HepG2 (cell line): Measurements from ENCODE around the gene ZMYND8. TPM values are rescaled to one million over a fixed set of nuclear protein-coding genes. Genes with fewer than 3 reads are reported as not detected.

Experiments used
- CBX1 ChIP-seq: IDR thresholded peaks from one replicate; pipeline ENCODE4 v1.6.1; 2016; ENCODE audit warnings: antibody characterized with exemption, low read depth
- FOXA1 ChIP-seq, 2 experiments: fragments of 450-650 bp in 1 of 2; sonication (generic) in 1 of 2; formaldehyde crosslinking in 1 of 2; IDR thresholded peaks; 2 replicates each; pipeline versions ENCODE4 v1.4.0 to v1.6.1; 2016 to 2020; ENCODE audit warnings: missing genetic modification reagents in 1 of 2
- FOXP1 ChIP-seq, 2 experiments: fragments of 450-650 bp in 1 of 2; IDR thresholded peaks; 2 replicates each; pipeline ENCODE4 v1.6.1; 2017 to 2018; ENCODE audit warnings: antibody characterized with exemption in 1 of 2
- HMGA1 ChIP-seq: sonication (generic); formaldehyde crosslinking; conservative IDR thresholded peaks from 2 replicates; pipeline ENCODE4 v1.4.0; 2020; ENCODE audit warnings: missing genetic modification reagents
- PHF5A ChIP-seq: IDR thresholded peaks from one replicate; pipeline ENCODE4 v1.6.1; 2018; ENCODE audit warnings: low read depth, missing genetic modification reagents; ENCODE audit not compliant: unreplicated experiment
- RAD21 ChIP-seq: fragments of 450-650 bp; formaldehyde crosslinking; IDR thresholded peaks from 2 replicates; pipeline ENCODE4 v1.5.0; 2020; ENCODE audit warnings: mild to moderate bottlenecking
- REPIN1 ChIP-seq: sonication (generic); formaldehyde crosslinking; IDR thresholded peaks from 2 replicates; pipeline ENCODE4 v1.8.0; 2022; ENCODE audit warnings: missing genetic modification reagents, low read depth, mild to moderate bottlenecking, borderline replicate concordance
- RFX5 ChIP-seq: IDR thresholded peaks from 2 replicates; pipeline ENCODE4 v1.6.1; 2011; ENCODE audit warnings: low read depth, low read length, improper control_type of control experiment
- SMYD3 ChIP-seq: sonication (generic); formaldehyde crosslinking; IDR thresholded peaks from 2 replicates; pipeline ENCODE4 v1.8.1; 2023; ENCODE audit warnings: mild to moderate bottlenecking, missing genetic modification reagents
- SRF ChIP-seq: IDR thresholded peaks from 2 replicates; pipeline ENCODE4 v1.6.1; 2011; ENCODE audit warnings: mild to moderate bottlenecking, low read depth, low read length, moderate library complexity
- ZBTB21 ChIP-seq: sonication (generic); formaldehyde crosslinking; IDR thresholded peaks from 2 replicates; pipeline ENCODE4 v1.4.0; 2020; ENCODE audit warnings: missing genetic modification reagents
- ZBTB38 ChIP-seq: sonication (generic); formaldehyde crosslinking; IDR thresholded peaks from 2 replicates; pipeline ENCODE4 v1.5.1; 2020; ENCODE audit warnings: mild to moderate bottlenecking, missing genetic modification reagents
- ZNF34 ChIP-seq: sonication (generic); formaldehyde crosslinking; IDR thresholded peaks from 2 replicates; pipeline ENCODE4 v1.4.0; 2020; ENCODE audit warnings: mild to moderate bottlenecking, missing genetic modification reagents, borderline replicate concordance
- ZNF746 ChIP-seq: sonication (generic); formaldehyde crosslinking; IDR thresholded peaks from 2 replicates; pipeline ENCODE4 v1.8.0; 2022; ENCODE audit warnings: mild to moderate bottlenecking, missing genetic modification reagents
- ZNF75D ChIP-seq: sonication (generic); formaldehyde crosslinking; IDR thresholded peaks from 2 replicates; pipeline ENCODE4 v1.8.1; 2023; ENCODE audit warnings: missing genetic modification reagents, mild to moderate bottlenecking, borderline replicate concordance
- ZNF775 ChIP-seq: sonication (generic); formaldehyde crosslinking; IDR thresholded peaks from 2 replicates; pipeline ENCODE4 v1.4.0; 2020; ENCODE audit warnings: missing genetic modification reagents, mild to moderate bottlenecking, moderate library complexity, borderline replicate concordance
- polyA plus RNA-seq, 8 experiments: library from polyadenylated mRNA; depleted of rRNA in 3 of 8; stranded (reverse) in 7 of 8; unstranded in 1 of 8; fragments of >200 nt; fragmentation: Illumina TruSeq in 4 of 8; extraction: Trizol in 4 of 8; gene quantifications; 2 replicates each; pipeline versions ENCODE4 v1.2.1 to v1.2.3, GENCODE V29; 2011 to 2016; ENCODE audit warnings: low read depth in 4 of 8, missing spikeins in 1 of 8, mixed read lengths in 1 of 8; ENCODE audit not compliant: insufficient read depth in 1 of 8
- total RNA-seq, 5 experiments: library from RNA; depleted of rRNA; stranded (reverse); fragments of >200 nt; fragmentation: Illumina TruSeq; extraction: Trizol; gene quantifications; 2 replicates each; pipeline ENCODE4 v1.2.3, GENCODE V29; 2016; ENCODE audit warnings: low read depth in 1 of 5
- TF ChIP-seq, protein P1 (sequence below): sonication (generic); formaldehyde crosslinking; IDR thresholded peaks from 2 replicates; pipeline ENCODE4 v1.4.0; 2020; ENCODE audit warnings: missing genetic modification reagents
- TF ChIP-seq, protein P2 (sequence below): sonication (generic); formaldehyde crosslinking; IDR thresholded peaks from 2 replicates; pipeline ENCODE4 v1.8.0; 2022; ENCODE audit warnings: missing genetic modification reagents, mild to moderate bottlenecking, inconsistent platforms, borderline replicate concordance
- TF ChIP-seq, protein P3 (sequence below): IDR thresholded peaks from 2 replicates; pipeline ENCODE4 v1.6.1; 2016; ENCODE audit warnings: missing compliant biosample characterization, missing genetic modification reagents, borderline replicate concordance
- TF ChIP-seq, protein P4 (sequence below): sonication (generic); formaldehyde crosslinking; IDR thresholded peaks from 2 replicates; pipeline ENCODE4 v1.4.0; 2020; ENCODE audit warnings: missing genetic modification reagents, borderline replicate concordance

ZMYND8 gene
- total and polyA plus RNA-seq, 2 of the 13 experiments (the other 11 are each of a cell fraction or from before 2014, with no cell fraction given) = 53.9 to 84.7 TPM

DNA sequence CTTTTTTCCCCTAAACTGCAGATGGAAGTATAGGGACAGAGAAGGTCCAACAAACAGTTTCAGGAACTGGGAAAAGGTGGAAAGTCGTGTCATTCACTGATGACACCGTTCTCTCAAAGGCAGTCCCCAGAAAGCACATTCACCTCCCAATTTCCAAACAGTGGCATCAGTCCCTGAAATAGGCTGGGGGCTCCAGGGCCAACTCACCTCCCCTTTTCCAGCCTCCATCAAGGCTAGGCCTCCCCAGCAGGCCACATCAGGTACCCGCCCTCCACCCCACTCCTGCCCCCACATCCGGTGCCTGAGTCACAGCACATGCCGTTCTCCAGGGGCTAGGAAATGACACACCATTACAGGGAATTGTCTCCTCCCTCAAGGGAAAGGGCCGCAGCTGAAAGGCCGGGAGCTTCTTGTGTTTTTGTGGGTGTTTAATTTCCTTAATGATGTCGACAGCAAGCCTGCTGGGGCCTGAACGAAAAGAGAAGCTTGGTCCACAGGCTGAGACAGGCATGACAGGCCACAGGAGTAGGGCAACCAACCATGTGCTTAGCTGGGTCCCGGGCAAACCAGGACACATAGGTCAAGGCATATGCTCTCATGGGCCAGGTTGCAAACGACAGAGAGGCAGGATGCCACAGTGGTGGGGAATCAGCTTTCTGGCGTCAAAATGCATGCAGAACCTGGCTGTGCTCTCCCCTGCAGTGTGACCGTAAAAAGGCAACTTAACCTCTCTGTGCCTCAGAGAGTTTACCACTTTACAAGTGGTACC lies 39.2 kb downstream of the ZMYND8 start (continued):
- TF ChIP-seq SMYD3 (CRISPR knock-in tag) (no peak), RFX5 (no peak), PHF5A (CRISPR knock-in tag) (no peak), ZBTB38 (CRISPR knock-in tag) (peak; percentile 15; the same call in 1 of the 2 replicates), RAD21 (CRISPR knock-in tag) (no peak), ZNF34 (CRISPR knock-in tag) (no peak), SRF (no peak), ZNF75D (no peak), FOXA1 (IDR thresholded peaks at IDR 0.05) (no peak), FOXA1 (CRISPR knock-in tag; IDR thresholded peaks at IDR 0.05) (no peak), ZBTB21 (CRISPR knock-in tag) (no peak), REPIN1 (no peak), ZNF746 (CRISPR knock-in tag) (no peak; the same call in 1 of the 2 replicates), HMGA1 (no peak), ZNF775 (CRISPR knock-in tag) (no peak), FOXP1 (IDR thresholded peaks at IDR 0.05) (no peak), FOXP1 (CRISPR knock-in tag; IDR thresholded peaks at IDR 0.05) (no peak), CBX1 (no peak)
- TF ChIP-seq, protein P1, sequence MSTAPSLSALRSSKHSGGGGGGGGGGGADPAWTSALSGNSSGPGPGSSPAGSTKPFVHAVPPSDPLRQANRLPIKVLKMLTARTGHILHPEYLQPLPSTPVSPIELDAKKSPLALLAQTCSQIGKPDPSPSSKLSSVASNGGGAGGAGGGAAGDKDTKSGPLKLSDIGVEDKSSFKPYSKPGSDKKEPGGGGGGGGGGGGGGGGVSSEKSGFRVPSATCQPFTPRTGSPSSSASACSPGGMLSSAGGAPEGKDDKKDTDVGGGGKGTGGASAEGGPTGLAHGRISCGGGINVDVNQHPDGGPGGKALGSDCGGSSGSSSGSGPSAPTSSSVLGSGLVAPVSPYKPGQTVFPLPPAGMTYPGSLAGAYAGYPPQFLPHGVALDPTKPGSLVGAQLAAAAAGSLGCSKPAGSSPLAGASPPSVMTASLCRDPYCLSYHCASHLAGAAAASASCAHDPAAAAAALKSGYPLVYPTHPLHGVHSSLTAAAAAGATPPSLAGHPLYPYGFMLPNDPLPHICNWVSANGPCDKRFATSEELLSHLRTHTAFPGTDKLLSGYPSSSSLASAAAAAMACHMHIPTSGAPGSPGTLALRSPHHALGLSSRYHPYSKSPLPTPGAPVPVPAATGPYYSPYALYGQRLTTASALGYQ (CRISPR knock-in tag) = no peak
- TF ChIP-seq, protein P2, sequence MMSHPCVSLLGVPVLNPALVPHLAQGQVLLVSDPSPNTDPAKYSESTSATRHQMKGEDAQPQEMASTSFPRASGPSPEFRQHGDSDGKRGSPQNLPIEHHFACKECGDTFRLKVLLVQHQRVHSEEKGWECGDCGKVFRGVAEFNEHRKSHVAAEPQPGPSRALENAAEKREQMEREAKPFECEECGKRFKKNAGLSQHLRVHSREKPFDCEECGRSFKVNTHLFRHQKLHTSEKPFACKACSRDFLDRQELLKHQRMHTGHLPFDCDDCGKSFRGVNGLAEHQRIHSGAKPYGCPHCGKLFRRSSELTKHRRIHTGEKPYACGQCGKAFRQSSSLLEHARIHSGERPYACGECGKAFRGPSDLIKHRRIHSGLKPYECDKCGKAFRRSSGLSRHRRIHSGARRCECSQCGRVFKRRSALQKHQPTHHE = no peak
- TF ChIP-seq, protein P3, sequence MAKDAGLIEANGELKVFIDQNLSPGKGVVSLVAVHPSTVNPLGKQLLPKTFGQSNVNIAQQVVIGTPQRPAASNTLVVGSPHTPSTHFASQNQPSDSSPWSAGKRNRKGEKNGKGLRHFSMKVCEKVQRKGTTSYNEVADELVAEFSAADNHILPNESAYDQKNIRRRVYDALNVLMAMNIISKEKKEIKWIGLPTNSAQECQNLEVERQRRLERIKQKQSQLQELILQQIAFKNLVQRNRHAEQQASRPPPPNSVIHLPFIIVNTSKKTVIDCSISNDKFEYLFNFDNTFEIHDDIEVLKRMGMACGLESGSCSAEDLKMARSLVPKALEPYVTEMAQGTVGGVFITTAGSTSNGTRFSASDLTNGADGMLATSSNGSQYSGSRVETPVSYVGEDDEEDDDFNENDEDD (CRISPR knock-in tag) = no peak
- TF ChIP-seq, protein P4, sequence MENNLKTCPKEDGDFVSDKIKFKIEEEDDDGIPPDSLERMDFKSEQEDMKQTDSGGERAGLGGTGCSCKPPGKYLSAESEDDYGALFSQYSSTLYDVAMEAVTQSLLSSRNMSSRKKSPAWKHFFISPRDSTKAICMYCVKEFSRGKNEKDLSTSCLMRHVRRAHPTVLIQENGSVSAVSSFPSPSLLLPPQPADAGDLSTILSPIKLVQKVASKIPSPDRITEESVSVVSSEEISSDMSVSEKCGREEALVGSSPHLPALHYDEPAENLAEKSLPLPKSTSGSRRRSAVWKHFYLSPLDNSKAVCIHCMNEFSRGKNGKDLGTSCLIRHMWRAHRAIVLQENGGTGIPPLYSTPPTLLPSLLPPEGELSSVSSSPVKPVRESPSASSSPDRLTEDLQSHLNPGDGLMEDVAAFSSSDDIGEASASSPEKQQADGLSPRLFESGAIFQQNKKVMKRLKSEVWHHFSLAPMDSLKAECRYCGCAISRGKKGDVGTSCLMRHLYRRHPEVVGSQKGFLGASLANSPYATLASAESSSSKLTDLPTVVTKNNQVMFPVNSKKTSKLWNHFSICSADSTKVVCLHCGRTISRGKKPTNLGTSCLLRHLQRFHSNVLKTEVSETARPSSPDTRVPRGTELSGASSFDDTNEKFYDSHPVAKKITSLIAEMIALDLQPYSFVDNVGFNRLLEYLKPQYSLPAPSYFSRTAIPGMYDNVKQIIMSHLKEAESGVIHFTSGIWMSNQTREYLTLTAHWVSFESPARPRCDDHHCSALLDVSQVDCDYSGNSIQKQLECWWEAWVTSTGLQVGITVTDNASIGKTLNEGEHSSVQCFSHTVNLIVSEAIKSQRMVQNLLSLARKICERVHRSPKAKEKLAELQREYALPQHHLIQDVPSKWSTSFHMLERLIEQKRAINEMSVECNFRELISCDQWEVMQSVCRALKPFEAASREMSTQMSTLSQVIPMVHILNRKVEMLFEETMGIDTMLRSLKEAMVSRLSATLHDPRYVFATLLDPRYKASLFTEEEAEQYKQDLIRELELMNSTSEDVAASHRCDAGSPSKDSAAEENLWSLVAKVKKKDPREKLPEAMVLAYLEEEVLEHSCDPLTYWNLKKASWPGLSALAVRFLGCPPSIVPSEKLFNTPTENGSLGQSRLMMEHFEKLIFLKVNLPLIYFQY (CRISPR knock-in tag) = no peak
